HUDEP-2 (cell line): ENCODE measurements around the gene MOB3A.
A peak's percentile ranks its signal among the peaks of the same experiment; 100 is the strongest.

Experiments
- DNase-seq, 76 experiments: peaks; one replicate each; lab custom pipeline; 2025; ENCODE audit not compliant: unreplicated experiment in 76 of 76; lab: John Stamatoyannopoulos, UW

The MOB3A gene

GRCh38 chr19:2061495-2062388, 34.4 kb downstream of the MOB3A start:
- DNase-seq, result peak; percentile 76 to 100 (median 99)

GRCh38 chr19:2060884-2061494, 35.1 kb downstream of the MOB3A start:
- peak in 59 of 76 experiments; percentile 53 to 99 (median 84) for DNase-seq

- DNase-seq, result peak in 68 of 76 experiments; percentile 25 to 91 (median 71)
Measured at GRCh38 chr19:2059422-2060201, 36.5 kb downstream of the MOB3A start.

- DNase-seq, result peak in 1 of 76 experiments; percentile 61
Measured at GRCh38 chr19:2058570-2059421, 37.3 kb downstream of the MOB3A start.

- DNase-seq, result no peak
Measured at GRCh38 chr19:2057484-2058469, 38.3 kb downstream of the MOB3A start.

- DNase-seq, result no peak
Measured at GRCh38 chr19:2056837-2057192, 39.3 kb downstream of the MOB3A start.

- peak in 22 of 76 experiments; percentile 7 to 53 (median 34) for DNase-seq
Measured at GRCh38 chr19:2055931-2056836, 39.9 kb downstream of the MOB3A start.

GRCh38 chr19:2054763-2055162, 41.4 kb downstream of the MOB3A start:
- peak in 20 of 76 experiments; percentile 5 to 53 (median 30) for DNase-seq

- DNase-seq, result no peak
Measured at GRCh38 chr19:2053601-2054389, 42.3 kb downstream of the MOB3A start.

GRCh38 chr19:2051773-2052704, 44.1 kb downstream of the MOB3A start:
- peak in 8 of 76 experiments; percentile 25 to 74 (median 44) for DNase-seq

- peak in 69 of 76 experiments; percentile 44 to 99 (median 89) for DNase-seq
Measured at GRCh38 chr19:2050991-2051772, 44.9 kb downstream of the MOB3A start, which contains the start of gene MKNK2. Gene MKNK2, minus strand, starts transcription at chr19:2051244. Its CDS starts 393 bp downstream, at chr19:2050851.

GRCh38 chr19:2050349-2050990, 45.7 kb downstream of the MOB3A start:
- DNase-seq, result peak in 14 of 76 experiments; percentile 32 to 63 (median 56)

- DNase-seq, result peak in 45 of 76 experiments; percentile 19 to 91 (median 51)
Measured at GRCh38 chr19:2049741-2050348, 46.3 kb downstream of the MOB3A start.
